CD14-positive monocyte (primary cell): ENCODE measurements around the gene PTRHD1. TPM values are rescaled to one million over a fixed set of nuclear protein-coding genes. Genes with fewer than 3 reads are reported as not detected.

ENCODE experiments used
- DNase-seq, 3 donors: peaks; one replicate each; pipeline ENCODE4 v3.0.0-alpha.2; 2011 to 2022
- H2AFZ ChIP-seq: 2 replicates; pipeline ENCODE4 v1.6.0; 2012; ENCODE audit warnings: mild to moderate bottlenecking, low read depth, low read length, inconsistent platforms; ENCODE audit not compliant: insufficient read depth, poor library complexity, severe bottlenecking
- H3K27ac ChIP-seq, 2 donors: 1 replicate in 1 of 2; 2 replicates in 1 of 2; pipeline ENCODE4 v1.5.1; 2012 to 2013; ENCODE audit warnings: low read length in 2 of 2, control low read depth in 1 of 2, inconsistent platforms in 1 of 2, low read depth in 1 of 2, mild to moderate bottlenecking in 1 of 2
- H3K27me3 ChIP-seq, 2 donors: one replicate each; pipeline versions ENCODE4 v1.6.0 to v1.6.1; 2011 to 2013; ENCODE audit warnings: low read length in 2 of 2; ENCODE audit not compliant: control insufficient read depth in 2 of 2, insufficient read depth in 2 of 2
- H3K36me3 ChIP-seq, 2 donors: replicated peaks in 1 of 2; 1 replicate in 1 of 2; 2 replicates in 1 of 2; pipeline versions ENCODE4 v1.5.1 to v1.6.1; 2012 to 2013; ENCODE audit warnings: low read length in 2 of 2, control low read depth in 1 of 2, inconsistent platforms in 1 of 2, mild to moderate bottlenecking in 1 of 2; ENCODE audit not compliant: insufficient read depth in 2 of 2, control insufficient read depth in 1 of 2
- H3K4me1 ChIP-seq, 2 donors: 1 replicate in 1 of 2; 2 replicates in 1 of 2; pipeline versions ENCODE4 v1.5.1 to v1.6.1; 2012 to 2013; ENCODE audit warnings: low read length in 2 of 2, control low read depth in 1 of 2, inconsistent platforms in 1 of 2, mild to moderate bottlenecking in 1 of 2, moderate library complexity in 1 of 2; ENCODE audit not compliant: insufficient read depth in 2 of 2, control insufficient read depth in 1 of 2
- H3K4me2 ChIP-seq: replicated peaks from 2 replicates; pipeline ENCODE3; 2012; ENCODE audit warnings: low read length, moderate library complexity, mild to moderate bottlenecking; ENCODE audit not compliant: poor library complexity, severe bottlenecking; ENCODE audit errors: extremely low read depth
- H3K4me3 ChIP-seq, 3 experiments: fragments of 200-600 bp in 1 of 3; sonication (generic) in 1 of 3; replicated peaks in 1 of 3; 1 replicate in 2 of 3; 2 replicates in 1 of 3; pipeline ENCODE4 v1.5.1; 2011 to 2013; ENCODE audit warnings: low read length in 3 of 3, mild to moderate bottlenecking in 3 of 3, control low read depth in 2 of 3, low read depth in 2 of 3, inconsistent platforms in 1 of 3, moderate library complexity in 1 of 3
- H3K79me2 ChIP-seq: 2 replicates; pipeline ENCODE4 v1.6.0; 2012; ENCODE audit warnings: mild to moderate bottlenecking, control low read depth, inconsistent platforms, low read length, moderate library complexity; ENCODE audit not compliant: insufficient read depth
- H3K9ac ChIP-seq: 2 replicates; pipeline ENCODE4 v1.6.0; 2017; ENCODE audit warnings: low read length, mild to moderate bottlenecking; ENCODE audit not compliant: insufficient read depth, poor library complexity, severe bottlenecking
- H3K9me3 ChIP-seq, 2 donors: replicated peaks in 1 of 2; 1 replicate in 1 of 2; 2 replicates in 1 of 2; pipeline versions ENCODE4 v1.5.1 to v1.6.1; 2012 to 2013; ENCODE audit warnings: low read length in 2 of 2, control low read depth in 1 of 2; ENCODE audit not compliant: control insufficient read depth in 1 of 2, insufficient read depth in 1 of 2
- H4K20me1 ChIP-seq: 2 replicates; pipeline ENCODE4 v1.6.0; 2012; ENCODE audit warnings: mild to moderate bottlenecking, low read length, control low read depth, moderate library complexity; ENCODE audit not compliant: insufficient read depth
- H3K27ac Mint-ChIP-seq, 7 donors: one replicate each; pipeline ENCODE4 v1.8.0; 2020; ENCODE audit warnings: mild to moderate bottlenecking in 7 of 7, mixed read lengths in 7 of 7, moderate library complexity in 6 of 7, inconsistent platforms in 2 of 7
- H3K27me3 Mint-ChIP-seq, 3 donors: one replicate each; pipeline ENCODE4 v1.8.0; 2021 to 2022; ENCODE audit warnings: low read depth in 3 of 3, mild to moderate bottlenecking in 3 of 3, mixed read lengths in 3 of 3, moderate library complexity in 3 of 3, inconsistent platforms in 1 of 3
- H3K36me3 Mint-ChIP-seq, 2 donors: one replicate each; pipeline ENCODE4 v1.8.0; 2020; ENCODE audit warnings: mixed read lengths in 2 of 2, inconsistent platforms in 1 of 2, mild to moderate bottlenecking in 1 of 2
- H3K4me1 Mint-ChIP-seq: one replicate; pipeline ENCODE4 v1.8.0; 2020; ENCODE audit warnings: mild to moderate bottlenecking, mixed read lengths
- H3K4me3 Mint-ChIP-seq, 2 donors: one replicate each; pipeline ENCODE4 v1.8.0; 2020; ENCODE audit warnings: mild to moderate bottlenecking in 2 of 2, mixed read lengths in 2 of 2, moderate library complexity in 1 of 2
- H3K9me3 Mint-ChIP-seq, 7 donors: one replicate each; pipeline ENCODE4 v1.8.0; 2020 to 2022; ENCODE audit warnings: mixed read lengths in 7 of 7, mild to moderate bottlenecking in 6 of 7, moderate library complexity in 6 of 7, inconsistent platforms in 2 of 7
- WGBS: methylation state at CpG from one replicate; pipeline ENCODE4 v1.1.5; 2013; ENCODE audit warnings: missing lambda C conversion rate; ENCODE audit not compliant: insufficient coverage; 5-methylcytosine and 5-hydroxymethylcytosine counted together
- intact Hi-C, 2 donors: fragments of 100-400 bp; cut with micrococcal nuclease; formaldehyde crosslinking; loops; one replicate each; pipeline versions ENCODE4 v1.15.0 to v1.15.1; 2023
- polyA plus RNA-seq, 3 donors: library from polyadenylated mRNA; depleted of rRNA in 1 of 3; unstranded in 2 of 3; stranded (reverse) in 1 of 3; fragments of 300-500 nt in 2 of 3; fragments of >200 nt in 1 of 3; fragmentation: Illumina TruSeq in 2 of 3; gene quantifications; 1 replicate in 2 of 3; 2 replicates in 1 of 3; pipeline ENCODE4 v1.2.3, GENCODE V29; 2012 to 2021
- TF ChIP-seq, protein P1 (sequence below): fragments of 200-600 bp; IDR thresholded peaks from one replicate; pipeline ENCODE4 v1.8.0; 2022; ENCODE audit warnings: antibody characterized with exemption, mild to moderate bottlenecking

PTRHD1 gene
- polyA plus RNA-seq, 3 donors: 20.3 to 86.2 (median 78.6) TPM

GRCh38 chr2:24820598-24821432, 27.6 kb upstream of the PTRHD1 start:
- TF ChIP-seq, protein P1, sequence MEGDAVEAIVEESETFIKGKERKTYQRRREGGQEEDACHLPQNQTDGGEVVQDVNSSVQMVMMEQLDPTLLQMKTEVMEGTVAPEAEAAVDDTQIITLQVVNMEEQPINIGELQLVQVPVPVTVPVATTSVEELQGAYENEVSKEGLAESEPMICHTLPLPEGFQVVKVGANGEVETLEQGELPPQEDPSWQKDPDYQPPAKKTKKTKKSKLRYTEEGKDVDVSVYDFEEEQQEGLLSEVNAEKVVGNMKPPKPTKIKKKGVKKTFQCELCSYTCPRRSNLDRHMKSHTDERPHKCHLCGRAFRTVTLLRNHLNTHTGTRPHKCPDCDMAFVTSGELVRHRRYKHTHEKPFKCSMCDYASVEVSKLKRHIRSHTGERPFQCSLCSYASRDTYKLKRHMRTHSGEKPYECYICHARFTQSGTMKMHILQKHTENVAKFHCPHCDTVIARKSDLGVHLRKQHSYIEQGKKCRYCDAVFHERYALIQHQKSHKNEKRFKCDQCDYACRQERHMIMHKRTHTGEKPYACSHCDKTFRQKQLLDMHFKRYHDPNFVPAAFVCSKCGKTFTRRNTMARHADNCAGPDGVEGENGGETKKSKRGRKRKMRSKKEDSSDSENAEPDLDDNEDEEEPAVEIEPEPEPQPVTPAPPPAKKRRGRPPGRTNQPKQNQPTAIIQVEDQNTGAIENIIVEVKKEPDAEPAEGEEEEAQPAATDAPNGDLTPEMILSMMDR: no peak
- Histone ChIP-seq H3K9me3 (no peaks in the 10 kb centered on the region), H3K27ac (peak overlapping the region in 1 of 2 donors; percentile 48), H4K20me1 (no peaks in the 10 kb centered on the region), H2AFZ (no peak overlapping the region), H3K4me3 (no peak overlapping the region), H3K36me3 (peaks cover 32 to 72% of the 10 kb centered on the region in 2 donors), H3K9ac (no peak overlapping the region), H3K4me2 (no peak overlapping the region), H3K27me3 (no peaks in the 10 kb centered on the region), H3K4me1 (peaks cover 17 to 21% of the 10 kb centered on the region in 2 donors), H3K79me2 (no peaks in the 10 kb centered on the region)
- no peak overlapping the region for H3K4me3 Mint-ChIP-seq
- peak overlapping the region in 3 of 7 donors; percentile 25 to 81 (median 30) for H3K27ac Mint-ChIP-seq
- no peaks in the 10 kb centered on the region for H3K27me3 Mint-ChIP-seq
- peaks cover 23% of the 10 kb centered on the region for H3K4me1 Mint-ChIP-seq
- peaks cover 59 to 87% of the 10 kb centered on the region in 2 donors for H3K36me3 Mint-ChIP-seq
- H3K9me3 Mint-ChIP-seq: no peaks in the 10 kb centered on the region
- DNase-seq: no peak
- 94% methylated on average over 13 of the region's 17 CpGs for WGBS
- intact Hi-C loops: no loop called here

DNA sequence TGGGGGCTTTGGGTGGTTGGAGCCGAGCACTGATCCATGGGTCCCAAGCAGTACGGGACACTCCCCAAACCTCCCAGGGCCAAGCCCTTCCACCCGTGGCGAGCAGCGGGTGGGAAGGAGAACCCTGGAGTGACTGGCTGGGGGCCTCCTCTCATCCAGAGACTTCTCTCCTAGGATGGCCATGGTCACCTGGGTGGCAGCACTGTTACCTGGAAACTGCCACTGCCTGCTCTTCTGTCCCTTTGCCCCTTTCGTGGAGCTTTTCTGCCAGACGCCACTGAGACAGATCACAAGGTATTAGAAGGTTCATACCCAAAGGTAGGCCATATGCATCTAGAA, 27.0 kb upstream of the PTRHD1 start:
- Histone ChIP-seq H2AFZ (no peak overlapping the region), H4K20me1 (no peaks in the 10 kb centered on the region), H3K4me3 (no peak overlapping the region), H3K9me3 (no peaks in the 10 kb centered on the region), H3K27me3 (no peaks in the 10 kb centered on the region), H3K27ac (no peak overlapping the region), H3K36me3 (peaks cover 39 to 79% of the 10 kb centered on the region in 2 donors), H3K79me2 (no peaks in the 10 kb centered on the region), H3K9ac (no peak overlapping the region), H3K4me1 (peaks cover 17 to 21% of the 10 kb centered on the region in 2 donors), H3K4me2 (no peak overlapping the region)
- TF ChIP-seq, protein P1: no peak
- Mint-ChIP-seq H3K27ac (no peak overlapping the region), H3K9me3 (no peaks in the 10 kb centered on the region), H3K36me3 (peaks cover 61 to 89% of the 10 kb centered on the region in 2 donors), H3K27me3 (no peaks in the 10 kb centered on the region), H3K4me1 (peaks cover 23% of the 10 kb centered on the region), H3K4me3 (no peak overlapping the region)
- intact Hi-C loops: no loop called here
- WGBS: 100% methylated on average over 2 of the region's 7 CpGs
- DNase-seq: no peak
